Neural cell (in vitro differentiated cells): Measurements from ENCODE around the gene GPRC5A. TPM values are rescaled to one million over a fixed set of nuclear protein-coding genes. Genes with fewer than 3 reads are reported as not detected.

Experiments used
- H2AFZ ChIP-seq: fragments of 200-600, 300-800 bp; sonication (generic), shearing (Covaris generic); 2 replicates; pipeline ENCODE4 v1.6.0; 2014; ENCODE audit warnings: low read depth, mild to moderate bottlenecking, antibody characterized with exemption, low read length, moderate library complexity
- H3F3A ChIP-seq: fragments of 200-600 bp; shearing (Covaris generic); 2 replicates; pipeline ENCODE4 v1.6.1; 2016; ENCODE audit warnings: mild to moderate bottlenecking, moderate library complexity, mixed read lengths, antibody characterized with exemption, low read length; ENCODE audit not compliant: insufficient read depth, poor library complexity, severe bottlenecking
- H3K27ac ChIP-seq: fragments of 200-600, 300-800 bp; sonication (generic), shearing (Covaris generic); 2 replicates; pipeline ENCODE4 v1.5.1; 2014; ENCODE audit warnings: mild to moderate bottlenecking, low read length, moderate library complexity
- H3K27me3 ChIP-seq: fragments of 300-800, 200-600 bp; sonication (generic), shearing (Covaris generic); 2 replicates; pipeline ENCODE4 v1.6.0; 2014; ENCODE audit warnings: mild to moderate bottlenecking, low read depth, low read length, moderate library complexity; ENCODE audit not compliant: insufficient read depth
- H3K36me3 ChIP-seq: fragments of 300-800, 200-600 bp; sonication (generic), shearing (Covaris generic); 2 replicates; pipeline ENCODE4 v1.5.1; 2014; ENCODE audit warnings: mild to moderate bottlenecking, antibody characterized with exemption, low read length, moderate library complexity; ENCODE audit not compliant: insufficient read depth
- H3K4me2 ChIP-seq: fragments of 300-800, 200-600 bp; sonication (generic), shearing (Covaris generic); 2 replicates; pipeline ENCODE4 v1.6.0; 2014; ENCODE audit warnings: mild to moderate bottlenecking, low read length
- H3K4me3 ChIP-seq: fragments of 300-800, 200-600 bp; sonication (generic), shearing (Covaris generic); 2 replicates; pipeline ENCODE4 v1.5.1; 2014; ENCODE audit warnings: mild to moderate bottlenecking, low read length, moderate library complexity
- H3K79me2 ChIP-seq: fragments of 200-600 bp; shearing (Covaris generic); replicated peaks from 2 replicates; pipeline ENCODE4 v1.6.0; 2014; ENCODE audit warnings: mild to moderate bottlenecking, low read length, moderate library complexity; ENCODE audit not compliant: insufficient read depth
- H3K9ac ChIP-seq: fragments of 300-800, 200-600 bp; sonication (generic), shearing (Covaris generic); 2 replicates; pipeline ENCODE4 v1.6.1; 2016; ENCODE audit warnings: mild to moderate bottlenecking, low read length, mixed read lengths
- H3K9me2 ChIP-seq: fragments of 200-600 bp; shearing (Covaris generic); 2 replicates; pipeline ENCODE4 v1.6.1; 2016; ENCODE audit warnings: mild to moderate bottlenecking, low read length, mixed read lengths; ENCODE audit not compliant: insufficient read depth
- H3K9me3 ChIP-seq: fragments of 200-600, 300-800 bp; sonication (generic), shearing (Covaris generic); 2 replicates; pipeline ENCODE4 v1.6.1; 2016; ENCODE audit warnings: mild to moderate bottlenecking, mixed run types, low read length, moderate library complexity, mixed read lengths
- H4K20me1 ChIP-seq: fragments of 200-600 bp; shearing (Covaris generic); 2 replicates; pipeline ENCODE4 v1.6.1; 2016; ENCODE audit warnings: mild to moderate bottlenecking, mixed run types; ENCODE audit not compliant: insufficient read depth
- CTCF ChIP-seq: fragments of 450-650 bp; IDR thresholded peaks from 2 replicates; pipeline ENCODE4 v1.5.1; 2014; ENCODE audit warnings: antibody characterized with exemption, mild to moderate bottlenecking, moderate library complexity; ENCODE audit not compliant: poor library complexity, severe bottlenecking
- EP300 ChIP-seq: fragments of 450-650 bp; conservative IDR thresholded peaks from 2 replicates; pipeline ENCODE4 v1.6.1; 2014; ENCODE audit warnings: antibody characterized with exemption, mild to moderate bottlenecking, moderate library complexity; ENCODE audit not compliant: poor library complexity, severe bottlenecking
- EZH2 ChIP-seq: fragments of 200-600, 300-800 bp; shearing (Covaris generic), sonication (generic); IDR thresholded peaks from 2 replicates; pipeline ENCODE4 v1.6.1; 2014; ENCODE audit warnings: antibody characterized with exemption, low read length, borderline replicate concordance, mild to moderate bottlenecking; ENCODE audit not compliant: insufficient read depth, poor library complexity, severe bottlenecking
- MXI1 ChIP-seq: fragments of 450-650 bp; conservative IDR thresholded peaks from 2 replicates; pipeline ENCODE4 v1.6.1; 2014; ENCODE audit warnings: antibody characterized with exemption, mild to moderate bottlenecking; ENCODE audit not compliant: poor library complexity, severe bottlenecking
- POLR2AphosphoS5 ChIP-seq: IDR thresholded peaks from 2 replicates; pipeline ENCODE4 v1.6.1; 2012
- RAD21 ChIP-seq: fragments of 450-650 bp; conservative IDR thresholded peaks from 2 replicates; pipeline ENCODE4 v1.6.1; 2014; ENCODE audit warnings: antibody characterized with exemption, mild to moderate bottlenecking, moderate library complexity
- REST ChIP-seq: IDR thresholded peaks from 2 replicates; pipeline ENCODE4 v1.6.1; 2012; ENCODE audit warnings: borderline replicate concordance
- SMC3 ChIP-seq: fragments of 450-650 bp; conservative IDR thresholded peaks from 2 replicates; pipeline ENCODE4 v1.6.1; 2014; ENCODE audit warnings: antibody characterized with exemption, mild to moderate bottlenecking, moderate library complexity; ENCODE audit not compliant: poor library complexity
- TAF1 ChIP-seq: IDR thresholded peaks from 2 replicates; pipeline ENCODE4 v1.6.1; 2012; ENCODE audit warnings: low read depth
- polyA plus RNA-seq: library from polyadenylated mRNA; depleted of rRNA; stranded (reverse); fragments of >200 nt; gene quantifications from 2 replicates; pipeline ENCODE4 v1.2.3, GENCODE V29; 2014

Gene GPRC5A
- polyA plus RNA-seq, 1 donor from 2014 or later = 0.09 TPM

GRCh38 chr12:12880537-12880936 lies 10.8 kb upstream of the GPRC5A start:
- Histone ChIP-seq H3F3A (no peaks in the 10 kb centered on the region), H3K27ac (no peak overlapping the region), H2AFZ (no peak overlapping the region), H3K79me2 (no peaks in the 10 kb centered on the region), H3K9ac (no peak overlapping the region), H3K4me2 (no peak overlapping the region), H4K20me1 (no peaks in the 10 kb centered on the region), H3K36me3 (no peaks in the 10 kb centered on the region), H3K9me3 (no peaks in the 10 kb centered on the region), H3K9me2 (no peaks in the 10 kb centered on the region), H3K4me3 (no peak overlapping the region), H3K27me3 (no peaks in the 10 kb centered on the region)
- TF ChIP-seq EZH2 (no peak), EP300 (no peak), RAD21 (no peak), TAF1 (no peak), REST (no peak), CTCF (no peak), POLR2AphosphoS5 (no peak), MXI1 (no peak), SMC3 (no peak)

DNA sequence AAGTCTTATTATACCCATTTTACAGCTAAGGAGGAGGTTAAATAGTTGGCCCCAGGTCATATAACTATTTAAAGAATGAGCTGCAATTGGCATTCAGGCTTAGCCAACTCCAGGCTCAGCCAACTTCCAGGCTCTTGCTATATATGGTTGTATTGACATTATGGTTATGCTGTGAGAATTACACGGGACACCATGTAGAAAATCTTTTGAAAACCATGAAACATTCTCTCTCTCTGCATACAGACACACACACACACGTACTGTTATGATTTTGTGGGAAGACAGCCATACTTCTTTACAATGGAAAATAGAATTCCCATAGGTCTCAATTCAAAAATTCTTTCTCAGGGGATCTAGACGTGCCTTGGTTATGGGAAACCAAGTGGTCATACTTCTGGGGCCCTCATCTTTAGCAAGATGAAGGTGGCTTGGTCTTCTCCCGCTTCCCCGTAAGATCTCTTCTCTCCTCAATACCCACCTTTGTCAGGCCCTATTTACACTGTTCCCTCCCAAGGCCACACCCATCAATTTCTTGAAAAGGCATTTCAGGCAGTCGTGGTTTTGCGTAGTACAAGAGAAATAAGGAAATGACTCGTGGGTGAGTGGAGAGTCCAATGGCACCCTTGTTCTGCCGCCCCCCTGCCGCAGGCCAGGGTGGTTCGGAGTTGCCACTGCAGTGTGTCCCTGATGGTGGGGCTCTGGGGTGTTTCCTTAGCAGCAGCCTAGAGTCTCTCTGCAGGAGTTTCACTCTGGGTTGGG lies 10.0 kb upstream of the GPRC5A start:
- Histone ChIP-seq H3K27me3 (no peaks in the 10 kb centered on the region), H3K4me3 (no peak overlapping the region), H4K20me1 (no peaks in the 10 kb centered on the region), H3K27ac (no peak overlapping the region), H3K36me3 (no peaks in the 10 kb centered on the region), H3K9me2 (no peaks in the 10 kb centered on the region), H3F3A (no peaks in the 10 kb centered on the region), H3K9ac (no peak overlapping the region), H2AFZ (no peak overlapping the region), H3K9me3 (no peaks in the 10 kb centered on the region), H3K4me2 (no peak overlapping the region), H3K79me2 (no peaks in the 10 kb centered on the region)
- TF ChIP-seq POLR2AphosphoS5 = no peak
